H1 (cell line): ENCODE data around the gene ACAD10. TPM values are rescaled to one million over a fixed set of nuclear protein-coding genes. Genes with fewer than 3 reads are reported as not detected.

Source experiments
- PHF8 ChIP-seq: fragments of 200-600 bp; sonication (generic); conservative IDR thresholded peaks from 2 replicates; pipeline ENCODE4 v1.7.1; 2012; ENCODE audit warnings: low read depth, mild to moderate bottlenecking, inconsistent platforms, low read length, moderate library complexity
- ZNF274 ChIP-seq: IDR thresholded peaks from 2 replicates; pipeline ENCODE4 v1.7.0; 2012; ENCODE audit warnings: low read length, borderline replicate concordance; ENCODE audit errors: extremely low read depth
- polyA plus RNA-seq, 7 experiments: library from polyadenylated mRNA; depleted of rRNA in 3 of 7; stranded (reverse) in 5 of 7; unstranded in 2 of 7; fragments of >200 nt in 5 of 7; fragments of 200-250 nt in 2 of 7; gene quantifications; 1 replicate in 5 of 7; 2 replicates in 1 of 7; 4 replicates in 1 of 7; pipeline versions ENCODE4 v1.2.1 to v1.2.3, GENCODE V29; 2011 to 2013; ENCODE audit warnings: missing spikeins in 2 of 7, mixed read lengths in 2 of 7
- total RNA-seq: library from RNA; stranded (reverse); fragmentation: NEBNext Ultra II Directional; extraction: Animal tissue kit (Norgen Biotek cat#: 25700); gene quantifications from 2 replicates; pipeline ENCODE4 v1.2.1, GENCODE V29; 2021

Gene ACAD10
- total and polyA plus RNA-seq, 2 of the 8 experiments (the other 6 are each of a cell fraction or from before 2014, with no cell fraction given): 17.3 to 23.3 TPM

DNA sequence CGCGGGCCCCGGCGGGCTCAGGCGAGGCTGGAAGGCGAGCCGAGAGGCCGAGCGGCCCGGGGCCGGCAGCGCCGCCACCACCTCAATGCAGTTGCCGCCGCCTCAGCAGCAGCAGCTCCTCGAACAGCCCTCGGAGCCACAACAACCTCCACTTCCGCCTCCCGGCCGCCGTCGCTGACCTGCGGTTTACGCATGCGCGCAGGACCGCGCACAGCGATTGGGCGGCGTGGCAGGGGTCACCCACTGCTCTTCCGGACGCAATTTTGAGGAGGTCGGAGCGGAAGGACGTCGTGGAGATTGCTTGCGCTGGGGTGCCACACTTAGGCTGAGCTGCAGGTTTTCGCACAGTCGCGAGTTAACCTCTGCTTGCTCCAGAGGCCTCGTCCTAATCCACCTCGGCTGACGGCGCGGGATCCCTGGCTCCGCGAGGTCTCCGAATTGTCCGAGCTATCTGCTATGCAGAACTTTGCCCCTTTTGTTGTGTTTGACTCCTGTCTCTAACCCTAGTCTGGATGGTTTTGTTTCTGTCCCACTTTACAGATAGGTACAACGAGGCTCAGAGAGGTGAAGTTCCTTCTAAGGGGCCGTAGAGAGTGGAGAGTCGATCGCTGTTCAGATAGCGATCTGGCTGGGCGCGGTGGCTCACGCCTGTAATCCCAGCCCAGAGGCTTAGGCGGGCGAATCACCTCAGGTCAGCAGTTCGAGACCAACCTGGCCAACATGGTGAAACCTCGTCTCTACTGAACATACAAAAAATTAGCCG, at the start of gene ACAD10, which contains the start of gene BRAP (continued):
- TF ChIP-seq PHF8 (peak; percentile 82), ZNF274 (no peak)
- TF ChIP-seq, all 59 proteins: peak for 21
